ENCODE data around the gene IGF1R. TPM values are rescaled to one million over a fixed set of nuclear protein-coding genes. Genes with fewer than 3 reads are reported as not detected.

Gene IGF1R
- total and polyA plus RNA-seq, 2 of the 13 experiments (the other 11 are each of a cell fraction or from before 2014, with no cell fraction given): 15.9 to 18.4 TPM

DNA sequence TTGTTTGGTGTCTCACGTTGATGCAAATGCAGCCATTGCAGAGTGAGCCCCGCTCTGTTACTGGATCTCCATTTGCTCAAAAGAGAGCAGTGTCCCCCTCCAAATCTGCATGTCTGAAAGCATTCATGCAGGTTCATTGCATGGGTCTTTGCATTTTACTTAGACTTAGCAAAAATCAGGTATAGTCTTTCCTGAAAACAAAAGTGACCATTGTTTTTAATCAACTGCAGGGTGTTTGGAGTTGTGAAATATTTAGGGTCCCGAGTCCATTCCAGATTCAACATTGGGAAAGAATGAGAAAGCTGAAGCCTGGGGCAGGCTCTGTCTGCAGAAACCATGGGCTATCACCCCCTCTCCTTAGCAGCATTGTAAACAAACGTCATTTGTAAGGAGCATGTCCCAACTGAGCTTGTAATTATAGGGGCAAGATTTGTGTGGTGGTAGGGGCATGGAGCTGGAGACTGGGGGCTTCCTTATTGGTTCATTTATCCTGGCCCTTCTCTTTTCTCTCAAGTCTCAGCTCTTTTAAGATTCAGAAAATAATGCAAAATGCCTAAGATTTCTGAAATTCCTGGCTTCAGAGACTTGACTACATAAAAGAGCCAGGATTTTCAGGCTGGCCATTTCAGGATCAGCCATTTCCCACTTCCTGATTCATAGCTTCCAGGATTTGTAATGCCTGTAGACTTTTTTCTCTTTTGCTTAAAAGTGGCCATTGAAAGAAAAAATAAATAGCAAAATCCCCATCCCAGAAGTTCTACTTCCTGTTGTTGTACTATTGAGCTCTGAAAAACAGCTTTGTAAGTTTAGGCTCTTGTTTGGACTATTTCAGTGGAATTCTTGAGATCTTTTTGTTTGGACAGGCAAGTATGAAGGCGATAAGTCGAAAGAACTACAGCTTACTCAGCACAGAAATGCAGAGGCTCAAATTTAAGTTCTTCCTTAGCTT lies 23.0 kb downstream of the IGF1R start (continued):
- TF ChIP-seq CREM (IDR thresholded peaks at IDR 0.05) (peak; percentile 66), CREM (CRISPR knock-in tag; IDR thresholded peaks at IDR 0.05) (no peak), ZNF562 (CRISPR knock-in tag; IDR thresholded peaks at IDR 0.05; ENCODE audit: borderline replicate concordance) (no peak), ATF2 (CRISPR knock-in tag; IDR thresholded peaks at IDR 0.05) (peak; percentile 77; the same call in 1 of the 2 replicates), ASH2L (IDR thresholded peaks at IDR 0.05; ENCODE audit: insufficient read length, low read depth, low read length) (peak; percentile 84), ZNF616 (CRISPR knock-in tag; IDR thresholded peaks at IDR 0.05; ENCODE audit: low read depth) (no peak), KDM4B (CRISPR knock-in tag; IDR thresholded peaks at IDR 0.05) (no peak), GABPA (IDR thresholded peaks at IDR 0.05; ENCODE audit: low read depth, low read length) (no peak), GABPA (CRISPR knock-in tag; IDR thresholded peaks at IDR 0.05; ENCODE audit: low read depth) (no peak), FOXK1 (CRISPR knock-in tag; IDR thresholded peaks at IDR 0.05; ENCODE audit: borderline replicate concordance, low read depth) (peak; percentile 29; the same call in 1 of the 2 replicates), REST (IDR thresholded peaks at IDR 0.05; ENCODE audit: borderline replicate concordance in 1 of 2, low read depth in 1 of 2, low read length in 2 of 2) (0 out of 4 replicates have a peak, but pooled peaks of 1 of the 2 experiments have one; percentile 43), ZNF800 (CRISPR knock-in tag; IDR thresholded peaks at IDR 0.05) (peak; percentile 48; the same call in 1 of the 2 replicates), HMG20A (CRISPR knock-in tag; IDR thresholded peaks at IDR 0.05; ENCODE audit: borderline replicate concordance) (peak; percentile 52; the same call in 1 of the 2 replicates)
- TF ChIP-seq, protein P1, sequence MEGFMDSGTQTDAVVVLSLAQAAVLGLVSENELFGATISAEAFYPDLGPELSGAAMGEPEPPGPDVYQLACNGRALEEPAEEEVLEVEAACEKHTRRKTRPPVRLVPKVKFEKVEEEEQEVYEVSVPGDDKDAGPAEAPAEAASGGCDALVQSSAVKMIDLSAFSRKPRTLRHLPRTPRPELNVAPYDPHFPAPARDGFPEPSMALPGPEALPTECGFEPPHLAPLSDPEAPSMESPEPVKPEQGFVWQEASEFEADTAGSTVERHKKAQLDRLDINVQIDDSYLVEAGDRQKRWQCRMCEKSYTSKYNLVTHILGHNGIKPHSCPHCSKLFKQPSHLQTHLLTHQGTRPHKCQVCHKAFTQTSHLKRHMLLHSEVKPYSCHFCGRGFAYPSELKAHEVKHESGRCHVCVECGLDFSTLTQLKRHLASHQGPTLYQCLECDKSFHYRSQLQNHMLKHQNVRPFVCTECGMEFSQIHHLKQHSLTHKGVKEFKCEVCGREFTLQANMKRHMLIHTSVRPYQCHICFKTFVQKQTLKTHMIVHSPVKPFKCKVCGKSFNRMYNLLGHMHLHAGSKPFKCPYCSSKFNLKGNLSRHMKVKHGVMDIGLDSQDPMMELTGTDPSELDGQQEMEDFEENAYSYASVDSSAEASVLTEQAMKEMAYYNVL (CRISPR knock-in tag; IDR thresholded peaks at IDR 0.05; ENCODE audit: borderline replicate concordance): no peak
